CD14-positive monocyte (primary cell): ENCODE results near the gene PTPN14. TPM values are rescaled to one million over a fixed set of nuclear protein-coding genes. Genes with fewer than 3 reads are reported as not detected.

Experiments
- DNase-seq, 3 donors: peaks; one replicate each; pipeline ENCODE4 v3.0.0-alpha.2; 2011 to 2022
- H2AFZ ChIP-seq: 2 replicates; pipeline ENCODE4 v1.6.0; 2012; ENCODE audit warnings: mild to moderate bottlenecking, low read depth, low read length, inconsistent platforms; ENCODE audit not compliant: insufficient read depth, poor library complexity, severe bottlenecking
- H3K27ac ChIP-seq, 2 donors: 1 replicate in 1 of 2; 2 replicates in 1 of 2; pipeline ENCODE4 v1.5.1; 2012 to 2013; ENCODE audit warnings: low read length in 2 of 2, control low read depth in 1 of 2, inconsistent platforms in 1 of 2, low read depth in 1 of 2, mild to moderate bottlenecking in 1 of 2
- H3K27me3 ChIP-seq, 2 donors: one replicate each; pipeline versions ENCODE4 v1.6.0 to v1.6.1; 2011 to 2013; ENCODE audit warnings: low read length in 2 of 2; ENCODE audit not compliant: control insufficient read depth in 2 of 2, insufficient read depth in 2 of 2
- H3K36me3 ChIP-seq, 2 donors: replicated peaks in 1 of 2; 1 replicate in 1 of 2; 2 replicates in 1 of 2; pipeline versions ENCODE4 v1.5.1 to v1.6.1; 2012 to 2013; ENCODE audit warnings: low read length in 2 of 2, control low read depth in 1 of 2, inconsistent platforms in 1 of 2, mild to moderate bottlenecking in 1 of 2; ENCODE audit not compliant: insufficient read depth in 2 of 2, control insufficient read depth in 1 of 2
- H3K4me1 ChIP-seq, 2 donors: 1 replicate in 1 of 2; 2 replicates in 1 of 2; pipeline versions ENCODE4 v1.5.1 to v1.6.1; 2012 to 2013; ENCODE audit warnings: low read length in 2 of 2, control low read depth in 1 of 2, inconsistent platforms in 1 of 2, mild to moderate bottlenecking in 1 of 2, moderate library complexity in 1 of 2; ENCODE audit not compliant: insufficient read depth in 2 of 2, control insufficient read depth in 1 of 2
- H3K4me2 ChIP-seq: replicated peaks from 2 replicates; pipeline ENCODE3; 2012; ENCODE audit warnings: low read length, moderate library complexity, mild to moderate bottlenecking; ENCODE audit not compliant: poor library complexity, severe bottlenecking; ENCODE audit errors: extremely low read depth
- H3K4me3 ChIP-seq, 3 experiments: fragments of 200-600 bp in 1 of 3; sonication (generic) in 1 of 3; replicated peaks in 1 of 3; 1 replicate in 2 of 3; 2 replicates in 1 of 3; pipeline ENCODE4 v1.5.1; 2011 to 2013; ENCODE audit warnings: low read length in 3 of 3, mild to moderate bottlenecking in 3 of 3, control low read depth in 2 of 3, low read depth in 2 of 3, inconsistent platforms in 1 of 3, moderate library complexity in 1 of 3
- H3K79me2 ChIP-seq: 2 replicates; pipeline ENCODE4 v1.6.0; 2012; ENCODE audit warnings: mild to moderate bottlenecking, control low read depth, inconsistent platforms, low read length, moderate library complexity; ENCODE audit not compliant: insufficient read depth
- H3K9ac ChIP-seq: 2 replicates; pipeline ENCODE4 v1.6.0; 2017; ENCODE audit warnings: low read length, mild to moderate bottlenecking; ENCODE audit not compliant: insufficient read depth, poor library complexity, severe bottlenecking
- H3K9me3 ChIP-seq, 2 donors: replicated peaks in 1 of 2; 1 replicate in 1 of 2; 2 replicates in 1 of 2; pipeline versions ENCODE4 v1.5.1 to v1.6.1; 2012 to 2013; ENCODE audit warnings: low read length in 2 of 2, control low read depth in 1 of 2; ENCODE audit not compliant: control insufficient read depth in 1 of 2, insufficient read depth in 1 of 2
- H4K20me1 ChIP-seq: 2 replicates; pipeline ENCODE4 v1.6.0; 2012; ENCODE audit warnings: mild to moderate bottlenecking, low read length, control low read depth, moderate library complexity; ENCODE audit not compliant: insufficient read depth
- H3K27ac Mint-ChIP-seq, 7 donors: one replicate each; pipeline ENCODE4 v1.8.0; 2020; ENCODE audit warnings: mild to moderate bottlenecking in 7 of 7, mixed read lengths in 7 of 7, moderate library complexity in 6 of 7, inconsistent platforms in 2 of 7
- H3K27me3 Mint-ChIP-seq, 3 donors: one replicate each; pipeline ENCODE4 v1.8.0; 2021 to 2022; ENCODE audit warnings: low read depth in 3 of 3, mild to moderate bottlenecking in 3 of 3, mixed read lengths in 3 of 3, moderate library complexity in 3 of 3, inconsistent platforms in 1 of 3
- H3K36me3 Mint-ChIP-seq, 2 donors: one replicate each; pipeline ENCODE4 v1.8.0; 2020; ENCODE audit warnings: mixed read lengths in 2 of 2, inconsistent platforms in 1 of 2, mild to moderate bottlenecking in 1 of 2
- H3K4me1 Mint-ChIP-seq: one replicate; pipeline ENCODE4 v1.8.0; 2020; ENCODE audit warnings: mild to moderate bottlenecking, mixed read lengths
- H3K4me3 Mint-ChIP-seq, 2 donors: one replicate each; pipeline ENCODE4 v1.8.0; 2020; ENCODE audit warnings: mild to moderate bottlenecking in 2 of 2, mixed read lengths in 2 of 2, moderate library complexity in 1 of 2
- H3K9me3 Mint-ChIP-seq, 7 donors: one replicate each; pipeline ENCODE4 v1.8.0; 2020 to 2022; ENCODE audit warnings: mixed read lengths in 7 of 7, mild to moderate bottlenecking in 6 of 7, moderate library complexity in 6 of 7, inconsistent platforms in 2 of 7
- CTCF ChIP-seq: fragments of 200-600 bp; IDR thresholded peaks from one replicate; pipeline ENCODE4 v1.8.0; 2022; ENCODE audit warnings: antibody characterized with exemption, mild to moderate bottlenecking
- WGBS: methylation state at CpG from one replicate; pipeline ENCODE4 v1.1.5; 2013; ENCODE audit warnings: missing lambda C conversion rate; ENCODE audit not compliant: insufficient coverage; 5-methylcytosine and 5-hydroxymethylcytosine counted together
- intact Hi-C, 2 donors: fragments of 100-400 bp; cut with micrococcal nuclease; formaldehyde crosslinking; loops; one replicate each; pipeline versions ENCODE4 v1.15.0 to v1.15.1; 2023
- polyA plus RNA-seq, 3 donors: library from polyadenylated mRNA; depleted of rRNA in 1 of 3; unstranded in 2 of 3; stranded (reverse) in 1 of 3; fragments of 300-500 nt in 2 of 3; fragments of >200 nt in 1 of 3; fragmentation: Illumina TruSeq in 2 of 3; gene quantifications; 1 replicate in 2 of 3; 2 replicates in 1 of 3; pipeline ENCODE4 v1.2.3, GENCODE V29; 2012 to 2021

The PTPN14 gene
- polyA plus RNA-seq, 3 donors: 0.01 TPM; not detected in 1

- no peak for TF ChIP-seq CTCF
- WGBS: 94% methylated on average over 3 of the region's 7 CpGs
- Histone ChIP-seq H3K4me1 (no peaks in the 10 kb centered on the region), H3K36me3 (no peaks in the 10 kb centered on the region), H3K27ac (no peak overlapping the region), H3K4me3 (no peak overlapping the region), H3K9ac (no peak overlapping the region), H4K20me1 (no peaks in the 10 kb centered on the region), H3K9me3 (no peaks in the 10 kb centered on the region), H2AFZ (no peak overlapping the region), H3K27me3 (no peaks in the 10 kb centered on the region), H3K79me2 (no peaks in the 10 kb centered on the region), H3K4me2 (no peak overlapping the region)
- H3K27ac Mint-ChIP-seq: no peak overlapping the region
- no peaks in the 10 kb centered on the region for H3K4me1 Mint-ChIP-seq
- H3K4me3 Mint-ChIP-seq: no peak overlapping the region
- peaks cover 0 to 8% (median 7%) of the 10 kb centered on the region in 3 donors for H3K27me3 Mint-ChIP-seq
- no peak for DNase-seq
- H3K36me3 Mint-ChIP-seq: no peaks in the 10 kb centered on the region
- H3K9me3 Mint-ChIP-seq: peaks cover 0 to 2% (median 0%) of the 10 kb centered on the region in 7 donors
- intact Hi-C loops: no loop called here
These were observed 58.1 kb downstream of the PTPN14 start for GRCh38 chr1:214493126-214493796.

GRCh38 chr1:214492401-214493075, 58.9 kb downstream of the PTPN14 start:
- Histone ChIP-seq H3K4me3 (no peak overlapping the region), H3K27ac (no peak overlapping the region), H3K4me1 (no peaks in the 10 kb centered on the region), H2AFZ (no peak overlapping the region), H4K20me1 (no peaks in the 10 kb centered on the region), H3K9ac (no peak overlapping the region), H3K27me3 (no peaks in the 10 kb centered on the region), H3K9me3 (no peaks in the 10 kb centered on the region), H3K4me2 (no peak overlapping the region), H3K79me2 (no peaks in the 10 kb centered on the region), H3K36me3 (no peaks in the 10 kb centered on the region)
- H3K9me3 Mint-ChIP-seq: peaks cover 0 to 2% (median 0%) of the 10 kb centered on the region in 7 donors
- no peak overlapping the region for H3K27ac Mint-ChIP-seq
- DNase-seq: no peak
- peaks cover 0 to 10% (median 6%) of the 10 kb centered on the region in 3 donors for H3K27me3 Mint-ChIP-seq
- 100% methylated on average over 3 of the region's 9 CpGs for WGBS
- no peak for TF ChIP-seq CTCF
- intact Hi-C loops: no loop called here
- H3K4me1 Mint-ChIP-seq: no peaks in the 10 kb centered on the region
- H3K4me3 Mint-ChIP-seq: no peak overlapping the region
- H3K36me3 Mint-ChIP-seq: no peaks in the 10 kb centered on the region
